ENCODE results near the gene SVIL.
A peak's percentile ranks its signal among the peaks of the same experiment; 100 is the strongest.
"Not testable (repeated sequence)": the region's sequence is repeated elsewhere in the genome, so short reads cannot be mapped to it uniquely, and the experiment has no call there.

SVIL gene

DNA sequence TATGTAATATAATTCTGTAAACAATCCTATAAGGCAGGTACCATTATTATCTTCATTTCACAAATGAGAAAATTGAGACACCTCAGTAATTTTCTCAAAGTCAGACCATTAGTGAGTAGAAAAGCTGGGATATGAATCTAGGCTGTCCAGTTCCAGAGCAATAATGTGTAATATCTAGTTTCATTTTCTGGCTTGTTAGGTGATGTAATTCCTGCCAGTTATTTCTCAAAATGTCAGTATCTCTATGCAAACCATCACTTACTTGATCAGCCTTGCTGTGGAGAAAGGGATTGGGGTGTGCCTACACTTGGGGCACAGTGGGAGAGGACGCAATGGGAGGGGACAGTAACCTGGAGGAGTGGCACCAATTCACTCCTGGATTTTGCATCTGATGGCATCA lies 188.4 kb downstream of the SVIL start:
- no peak for DNase-seq

DNA sequence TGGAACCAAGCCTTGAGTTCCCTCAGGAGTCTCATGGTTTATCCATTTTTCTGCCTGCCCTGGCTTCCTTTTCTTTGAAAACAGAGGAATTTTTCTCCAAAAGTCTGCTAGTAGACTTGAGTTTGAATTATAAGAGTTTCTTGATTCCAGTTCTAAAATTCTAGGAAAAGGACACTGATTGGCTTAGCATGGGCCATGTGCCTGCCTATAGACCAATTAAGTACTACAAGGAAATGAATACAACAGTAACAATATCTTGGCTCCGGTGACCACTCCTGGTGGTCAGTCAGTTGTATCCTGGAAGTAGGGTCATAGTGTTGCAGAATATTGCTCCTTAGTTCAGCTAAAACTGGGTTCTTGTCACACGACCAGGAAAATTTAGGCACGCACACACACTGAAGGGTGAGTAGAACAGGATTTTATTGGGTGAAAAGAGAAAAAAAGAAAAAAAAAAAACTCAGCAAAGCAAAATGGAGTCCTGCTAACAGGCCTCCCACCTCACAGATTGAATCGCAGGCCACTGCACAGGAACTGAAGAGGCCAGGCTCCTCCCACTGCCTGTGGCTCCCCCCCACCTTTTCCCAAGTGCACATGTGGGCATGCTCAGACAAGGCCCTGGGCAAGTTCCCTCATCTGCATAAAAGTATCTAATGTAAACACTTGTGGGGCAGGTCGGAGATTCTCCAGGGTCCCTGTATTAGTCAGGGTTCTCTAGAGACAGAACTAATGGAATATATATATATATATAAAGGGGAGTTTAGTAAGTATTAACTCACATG lies 190.8 kb downstream of the SVIL start:
- no peak for DNase-seq

DNA sequence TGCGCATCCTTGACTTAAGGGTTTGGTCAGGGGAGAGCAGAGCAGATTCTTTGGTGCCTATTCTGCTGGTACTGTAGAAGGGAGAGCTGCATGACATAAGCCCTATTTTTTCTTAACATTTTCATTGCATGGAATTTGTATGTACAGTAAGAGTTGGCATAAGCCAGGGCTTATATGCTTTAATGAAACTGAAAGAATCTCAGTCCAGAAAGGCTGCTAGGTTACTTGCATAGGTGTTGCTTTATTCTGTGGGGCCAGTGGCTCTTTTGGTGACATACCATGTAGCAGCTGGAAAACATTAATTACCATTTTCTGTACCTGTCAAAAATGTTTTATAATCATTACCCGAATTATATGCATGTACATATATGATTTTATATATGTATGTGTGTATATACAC lies 193.8 kb downstream of the SVIL start:
- DNase-seq = no peak

DNA sequence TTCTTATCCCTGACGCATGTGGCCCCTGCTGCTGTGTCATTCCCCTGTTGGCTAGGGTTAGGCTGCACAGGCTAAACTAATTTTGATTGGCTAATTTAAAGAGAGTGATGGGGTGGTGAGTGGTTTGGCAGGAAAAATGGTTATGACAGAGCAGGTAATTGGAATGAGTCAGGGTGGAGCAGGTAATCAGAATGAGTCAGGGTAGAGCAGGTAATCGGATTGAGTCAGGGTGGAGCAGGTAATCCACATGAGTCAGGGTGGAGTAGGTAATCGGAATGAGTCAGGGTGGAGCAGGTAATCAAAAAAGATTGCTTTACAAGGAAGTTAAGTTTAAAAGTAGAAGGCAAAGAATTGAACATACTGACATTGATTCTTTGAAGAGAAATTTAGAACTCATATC lies 195.8 kb downstream of the SVIL start:
- DNase-seq = not testable (repeated sequence)

DNA sequence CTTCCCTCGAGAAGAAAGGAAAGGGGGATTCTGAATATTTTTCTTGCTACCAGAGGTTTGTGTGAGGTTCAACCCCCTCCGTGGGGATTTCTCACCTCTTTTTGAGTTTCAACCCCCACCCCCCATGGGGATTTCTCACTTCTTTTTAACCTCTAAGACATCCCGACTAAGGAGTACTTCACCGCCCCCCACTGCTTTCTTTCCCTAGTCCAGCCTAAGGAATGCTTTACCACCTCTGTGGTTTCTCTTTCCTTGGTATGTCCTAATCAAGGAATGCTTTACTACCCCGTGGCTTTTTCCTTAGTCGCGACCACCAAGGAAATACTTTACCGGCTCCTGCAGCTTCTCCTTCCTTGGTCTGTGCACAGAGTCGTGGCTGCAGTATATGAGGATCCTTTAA lies 196.5 kb downstream of the SVIL start:
- no peak for DNase-seq

DNA sequence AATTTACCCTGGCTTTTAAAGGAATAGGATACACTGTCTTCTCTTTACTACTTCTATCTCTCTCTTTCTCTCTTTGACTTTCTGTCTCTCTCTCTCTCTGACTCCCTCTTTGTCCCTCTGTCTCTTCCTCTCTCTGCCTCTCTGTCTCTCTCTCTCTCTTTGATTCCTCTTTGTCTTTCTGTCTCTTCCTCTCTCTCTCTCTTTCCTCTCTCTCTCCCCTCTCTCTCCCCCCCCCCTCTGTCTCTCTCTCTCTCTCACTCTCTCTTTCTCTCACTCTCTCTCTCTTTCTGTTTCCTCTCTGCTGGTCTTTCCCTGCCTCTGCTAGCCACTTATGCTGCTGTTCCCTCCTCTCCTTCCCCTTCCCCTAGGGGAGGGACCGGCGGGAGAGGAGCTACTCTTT lies 196.9 kb downstream of the SVIL start:
- DNase-seq = no peak

DNA sequence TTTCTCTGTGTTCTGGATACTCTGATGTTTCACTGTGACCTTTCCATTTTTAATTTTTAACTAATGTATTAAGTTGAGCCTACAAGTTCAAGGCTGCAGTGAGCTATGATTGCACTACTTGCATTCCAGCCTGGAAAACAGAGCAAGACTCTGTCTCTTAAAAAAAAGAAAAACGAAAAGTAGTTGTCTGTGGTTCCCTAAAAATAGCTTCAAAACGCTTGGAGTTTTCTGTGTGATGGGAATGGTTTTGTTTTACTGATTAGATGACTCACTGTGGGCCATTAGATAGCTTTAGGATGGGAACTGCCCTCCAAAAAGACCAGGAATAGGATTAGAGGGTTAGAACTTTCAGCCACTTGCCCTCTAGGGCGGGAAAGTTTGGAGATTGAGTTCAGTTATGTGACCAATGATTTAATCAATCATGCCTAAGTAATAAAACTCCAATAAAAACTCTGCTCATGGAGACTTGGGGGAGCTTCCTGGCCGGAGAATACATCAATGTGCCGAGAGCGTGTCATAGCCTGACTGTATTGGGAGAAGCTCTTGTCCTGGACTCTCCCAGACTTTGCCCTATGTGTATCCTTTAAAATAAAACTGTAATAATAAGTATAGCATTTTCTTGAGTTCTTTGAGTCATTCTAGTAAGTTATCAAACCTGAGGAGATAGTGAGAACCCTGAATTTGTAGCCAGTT lies 198.8 kb downstream of the SVIL start:
- no peak for DNase-seq

DNA sequence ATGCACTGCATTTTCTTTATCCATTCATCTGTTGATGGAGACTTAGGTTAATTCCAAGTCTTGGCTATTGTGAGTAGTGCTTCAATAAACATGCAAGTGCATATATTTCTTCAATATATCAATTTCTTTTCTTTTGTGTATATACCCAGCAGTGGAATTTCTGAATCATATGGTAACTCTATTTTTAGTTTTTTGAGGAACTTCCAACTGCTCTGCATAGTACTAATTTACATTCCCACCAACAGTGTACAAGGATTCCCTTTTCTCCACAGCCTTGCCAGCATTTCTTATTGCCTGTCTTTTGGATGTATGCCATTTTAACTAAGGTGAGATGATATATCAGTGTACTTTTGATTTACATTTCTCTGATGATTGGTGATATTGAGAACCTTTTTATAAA lies 200.7 kb downstream of the SVIL start:
- no peak for DNase-seq

DNA sequence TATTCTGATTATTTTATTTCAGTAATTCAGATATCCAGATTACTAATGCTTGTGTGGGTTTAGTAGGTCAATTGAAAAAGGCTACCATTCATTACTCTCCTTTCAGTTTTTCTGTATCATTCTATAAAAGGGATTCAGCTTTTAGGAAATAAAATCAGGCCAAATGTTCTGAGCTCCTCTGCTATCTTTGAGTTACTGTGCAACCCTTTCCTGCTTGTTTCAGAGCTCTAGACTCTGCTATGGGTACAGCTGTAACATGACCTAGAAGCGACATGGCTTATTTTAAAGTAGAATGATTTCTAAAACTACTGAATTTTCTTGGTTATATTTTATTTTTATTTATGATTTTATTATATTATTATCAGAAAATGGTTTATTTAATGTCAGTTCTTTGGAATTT lies 203.1 kb downstream of the SVIL start:
- no peak for DNase-seq

DNA sequence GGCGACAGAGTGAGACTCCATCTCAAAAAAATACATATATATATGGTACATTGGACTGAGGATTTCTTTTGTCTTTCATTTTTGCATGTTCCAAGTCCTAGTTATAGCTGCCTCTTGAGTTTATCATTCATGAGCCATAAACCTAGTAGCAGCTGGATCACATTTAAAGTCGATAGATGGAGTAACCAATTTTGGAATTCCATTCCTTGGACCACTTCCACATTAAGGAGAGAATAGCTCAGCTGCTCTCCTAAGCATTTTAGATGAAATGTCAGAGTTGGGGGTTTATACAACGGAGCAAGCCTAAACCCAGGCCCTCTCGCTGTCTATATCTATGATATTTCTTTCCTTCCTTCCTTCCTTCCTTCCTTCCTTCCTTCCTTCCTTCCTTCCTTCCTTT lies 204.7 kb downstream of the SVIL start:
- DNase-seq = no peak

DNA sequence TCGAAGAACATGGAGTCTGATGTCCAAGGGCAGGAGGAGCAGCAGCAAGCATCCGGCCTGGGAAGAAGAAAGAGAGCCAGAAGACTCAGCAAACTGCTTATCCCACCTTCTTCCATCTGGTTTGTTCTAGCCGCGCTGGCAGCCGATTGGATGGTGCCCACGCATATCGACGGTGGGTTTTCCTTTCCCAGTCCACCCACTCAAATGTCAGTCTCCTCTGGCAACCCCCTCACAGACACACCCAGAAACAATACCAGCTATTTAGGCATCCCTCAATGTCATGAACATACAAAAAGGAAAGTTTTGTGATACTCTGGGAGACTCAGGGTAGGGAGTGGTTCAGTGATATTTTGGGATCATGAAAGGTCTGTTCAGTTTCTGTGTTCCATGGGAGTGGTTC lies 206.3 kb downstream of the SVIL start:
- no peak for DNase-seq

DNA sequence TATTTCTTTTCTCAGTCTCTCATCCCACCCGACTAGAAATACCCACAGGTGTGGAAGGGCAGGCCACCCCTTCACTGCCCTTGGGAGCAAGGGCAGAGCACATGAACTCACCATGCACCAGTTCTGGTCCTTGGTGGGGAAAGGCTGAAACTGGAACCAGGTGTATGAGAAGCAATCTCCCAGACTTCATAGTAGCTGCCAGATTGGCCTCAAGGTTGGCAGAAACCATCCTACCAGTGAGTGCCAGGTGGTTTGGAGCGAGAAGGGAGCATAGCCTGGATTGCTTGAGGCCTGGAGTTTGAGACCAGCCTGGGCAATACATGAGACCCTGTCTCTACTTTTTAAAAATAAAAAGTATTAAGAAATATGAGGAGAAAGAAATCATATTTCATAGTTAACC lies 207.1 kb downstream of the SVIL start:
- DNase-seq = no peak

DNA sequence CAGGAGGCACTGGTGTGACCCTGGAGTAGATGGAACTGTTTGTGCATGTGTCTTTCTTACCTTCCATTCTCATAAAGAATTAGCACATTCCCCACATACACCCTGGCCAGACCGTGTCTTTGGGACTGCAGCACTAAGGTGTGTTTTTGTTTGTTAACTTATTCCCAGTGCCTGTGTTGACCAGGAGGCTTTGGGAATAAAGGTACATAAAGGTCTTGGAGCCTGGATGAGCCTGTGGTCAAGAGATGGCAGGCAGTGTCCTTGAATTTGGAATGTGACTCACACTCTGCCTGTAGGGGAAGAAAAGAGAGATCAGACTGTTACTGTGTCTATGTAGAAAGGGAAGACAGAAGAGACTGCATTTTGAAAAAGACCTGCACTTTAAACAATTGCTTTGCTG lies 208.4 kb downstream of the SVIL start:
- no peak for DNase-seq

DNA sequence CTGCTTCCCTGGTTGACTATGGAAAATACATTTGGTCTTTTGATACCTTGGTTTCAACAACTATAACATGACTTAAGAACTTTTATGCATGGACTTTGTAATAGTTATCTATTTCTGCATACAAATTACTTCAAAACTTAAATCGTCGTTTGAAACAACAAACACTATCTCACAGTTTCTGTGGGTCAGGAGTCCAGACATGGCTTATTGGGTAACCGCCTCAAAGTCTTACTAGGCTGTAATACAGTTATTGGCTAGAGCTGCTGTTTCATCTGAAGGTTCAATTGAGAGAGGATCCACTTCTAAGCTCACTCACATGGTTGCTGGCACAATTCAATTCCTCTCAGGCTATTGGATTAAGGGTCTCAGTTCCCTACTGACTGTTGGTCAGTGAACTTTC lies 210.8 kb downstream of the SVIL start:
- DNase-seq = no peak

DNA sequence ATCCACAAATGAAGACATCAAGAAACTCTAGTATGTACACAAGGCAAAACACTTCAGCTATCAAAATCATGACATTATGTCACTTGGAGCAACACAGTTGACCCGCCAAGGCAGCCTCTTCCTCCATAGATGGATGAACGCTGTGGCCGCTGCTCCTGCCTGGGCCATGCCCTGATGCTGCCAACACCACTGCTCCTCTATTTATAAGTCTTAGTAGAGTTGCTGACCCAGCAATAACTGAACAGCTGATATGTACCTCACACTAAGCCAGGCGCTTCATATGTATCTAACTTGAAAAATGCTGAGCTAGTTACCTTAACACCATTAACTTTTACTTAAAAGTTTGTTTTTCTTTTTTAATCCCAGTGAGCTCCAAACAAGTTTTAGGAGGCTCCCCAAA lies 214.0 kb downstream of the SVIL start:
- DNase-seq = no peak

DNA sequence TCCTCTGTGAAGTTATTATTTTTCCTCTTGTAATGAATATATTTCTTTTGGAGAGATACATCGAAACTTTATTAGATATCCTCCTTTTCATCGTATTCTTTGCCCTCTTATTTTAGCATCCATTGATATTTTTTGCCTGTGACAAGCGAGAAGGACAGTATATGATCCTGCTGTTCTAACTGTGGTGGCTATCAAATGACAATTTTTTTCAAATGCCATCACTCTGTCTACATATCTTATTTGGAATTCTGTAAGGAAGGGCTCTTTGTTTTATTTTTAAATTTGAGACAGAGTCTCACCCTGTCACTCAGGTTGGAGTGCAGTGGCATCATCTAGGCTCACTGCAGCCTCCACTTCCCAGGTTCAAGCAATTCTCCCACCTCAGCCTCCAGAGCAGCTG lies 217.4 kb downstream of the SVIL start:
- DNase-seq = no peak

DNA sequence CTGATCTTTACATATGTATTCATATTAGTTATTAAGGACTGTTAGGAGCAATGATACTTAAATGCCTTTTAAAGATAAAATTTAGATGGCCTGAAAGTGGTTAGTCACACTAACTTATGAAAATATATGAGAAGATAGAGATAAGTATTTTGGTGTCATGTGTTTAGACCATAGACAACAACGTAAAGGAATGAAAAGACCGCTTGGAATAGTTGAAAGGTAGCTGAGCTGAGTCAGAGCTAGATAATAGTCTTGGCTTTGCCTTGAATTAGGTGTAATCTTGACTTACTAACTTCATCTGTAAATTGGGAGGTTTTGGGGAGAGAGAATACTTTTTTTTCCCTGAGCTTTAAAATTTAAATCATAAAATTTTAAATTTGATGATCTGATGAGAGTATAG lies 218.9 kb downstream of the SVIL start:
- no peak for DNase-seq

DNA sequence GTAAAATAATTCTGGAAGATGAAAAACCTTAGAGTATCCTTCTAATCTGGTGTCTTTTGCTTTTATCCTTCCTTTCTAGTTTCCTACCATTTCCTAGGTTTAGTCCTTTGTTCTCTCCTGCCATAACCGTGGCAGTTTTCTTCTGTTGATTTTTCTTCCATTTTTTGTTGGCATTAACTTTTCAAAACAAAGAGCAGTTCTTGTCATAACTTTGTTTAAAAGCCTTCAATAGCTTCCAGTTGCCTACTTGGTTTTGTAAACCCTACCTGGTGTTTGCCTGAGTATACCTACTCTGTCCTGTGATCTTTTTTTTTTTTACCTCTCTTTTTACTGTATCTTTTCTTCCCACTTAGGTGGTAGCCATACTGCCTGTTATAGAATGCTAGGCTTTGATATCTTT lies 220.3 kb downstream of the SVIL start:
- DNase-seq = no peak

DNA sequence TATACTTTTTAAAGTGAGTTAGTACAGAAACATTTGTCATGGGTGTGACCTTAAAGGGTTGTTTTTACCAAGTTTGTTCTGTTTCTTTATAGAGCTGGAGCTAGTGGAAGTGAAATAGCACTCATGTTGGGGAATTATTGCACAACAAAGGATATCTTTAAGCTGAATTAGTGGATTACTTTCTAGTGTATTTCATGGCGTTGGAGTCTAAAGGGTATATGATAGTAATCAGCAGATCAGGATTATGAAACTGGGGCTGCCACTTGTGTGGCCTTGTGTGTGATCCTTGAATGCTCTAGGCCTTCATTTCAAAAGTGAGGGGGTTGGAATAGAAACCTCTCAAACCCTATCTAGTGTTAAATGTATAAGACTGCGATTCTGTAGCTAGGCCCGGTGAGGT lies 222.3 kb downstream of the SVIL start:
- DNase-seq = no peak

DNA sequence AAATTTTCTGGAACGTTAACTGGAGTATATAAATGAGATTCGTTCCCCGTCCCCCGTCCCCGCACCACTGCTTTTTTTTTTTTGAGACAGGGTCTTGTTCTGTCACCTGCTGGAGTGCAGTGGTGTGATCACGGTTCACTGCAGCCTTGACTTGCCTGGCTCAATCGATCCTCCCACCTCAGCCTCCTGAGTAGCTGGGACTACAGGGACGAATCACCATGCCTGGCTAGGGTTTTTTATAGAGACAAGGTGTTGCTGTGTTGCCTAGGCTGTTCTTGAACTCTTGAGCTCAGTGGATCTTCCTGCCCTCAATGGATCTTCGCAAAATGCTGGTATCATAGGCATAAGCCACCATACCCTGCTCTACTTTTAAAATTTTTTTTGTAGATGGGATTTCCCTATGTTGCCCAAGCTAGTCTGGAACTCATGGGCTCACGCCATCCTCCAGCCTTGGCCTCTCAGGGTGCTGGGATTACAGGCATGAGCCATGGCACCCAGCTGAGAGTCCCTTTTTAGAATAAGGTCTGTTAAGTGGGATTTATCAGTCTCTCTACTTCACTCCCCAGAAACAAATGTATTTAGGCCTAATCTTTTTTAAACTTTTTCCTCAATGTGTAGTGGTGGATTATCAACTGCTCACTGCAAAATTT lies 223.0 kb downstream of the SVIL start:
- DNase-seq = no peak

DNA sequence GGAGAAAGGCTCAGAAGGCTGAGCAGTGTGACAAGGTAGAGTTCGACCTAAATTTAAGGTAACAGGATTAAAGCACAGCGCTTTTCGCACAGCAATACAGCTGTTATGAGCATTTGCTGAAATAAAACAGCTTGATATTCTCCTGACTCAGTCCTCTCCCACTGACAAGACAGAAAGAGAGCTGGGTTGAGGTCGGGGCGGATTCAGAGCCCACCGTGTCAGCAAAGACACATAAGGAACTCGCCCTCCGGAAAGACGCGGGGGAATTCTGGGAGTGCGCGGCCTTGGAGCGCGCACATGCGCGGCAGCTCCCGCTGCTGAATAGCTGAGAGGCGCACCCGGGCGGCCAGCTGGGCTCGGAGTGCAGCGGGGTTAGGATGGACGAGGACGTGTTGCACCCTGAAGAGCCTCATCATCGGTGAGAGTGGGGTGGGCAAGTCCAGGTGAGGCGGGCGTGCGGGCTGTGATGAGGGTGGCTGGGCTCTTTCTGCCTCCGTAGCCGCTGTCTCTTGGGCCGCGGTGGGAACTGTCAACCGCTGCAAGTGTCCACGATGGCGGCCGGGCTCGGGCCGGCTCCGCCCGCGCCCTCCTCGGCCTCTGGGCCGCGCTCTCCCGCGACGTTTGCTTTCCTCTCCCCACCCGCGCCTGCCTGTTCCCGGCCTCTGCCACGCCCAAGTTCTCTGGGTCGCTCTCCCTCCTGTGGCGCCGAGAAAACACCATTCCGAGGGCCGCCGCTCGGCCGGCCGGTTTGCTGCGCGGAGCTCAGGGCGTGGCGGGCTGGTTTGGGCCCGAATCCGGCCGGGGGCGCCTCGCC lies 225.3 kb downstream of the SVIL start:
- DNase-seq = peak; percentile 6

DNA sequence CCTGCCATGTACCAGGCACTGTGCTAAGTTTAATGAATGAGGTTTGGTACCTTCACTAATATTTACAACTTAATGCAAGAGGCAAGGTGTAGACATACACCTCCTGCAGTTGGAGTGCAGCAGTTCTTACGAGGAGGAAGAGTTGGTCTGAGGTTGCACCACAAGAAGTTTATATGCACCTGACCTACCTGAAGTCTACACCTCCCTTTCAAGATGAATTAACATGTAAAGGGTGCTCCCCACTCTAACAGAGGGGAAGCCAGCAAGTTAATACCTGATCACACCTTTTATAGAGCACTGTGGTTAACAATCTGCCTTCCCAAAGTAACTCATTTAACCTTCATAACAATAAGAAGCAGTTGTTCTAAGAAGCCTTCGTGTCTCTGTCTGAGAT lies 225.9 kb downstream of the SVIL start:
- DNase-seq = no peak

Data from DMS 273 treated with DMSO at 0.1 percent for 48 hours (cell line).